ENCODE results near the gene KCND3.

GRCh38 chr1:111852261-111852721 is 137.2 kb downstream of the KCND3 start:
- no peak for TF ChIP-seq GATA2 (IDR thresholded peaks at IDR 0.05; ENCODE audit: low read depth, low read length)
- TF ChIP-seq GATA3 (IDR thresholded peaks at IDR 0.05; ENCODE audit: low read depth, low read length), result no peak
